CD4-positive, alpha-beta T cell treated with Interleukin-17A for 1 hour (primary cell): Measurements from ENCODE around the gene MCCC2.
"Not testable (repeated sequence)": the region's sequence is repeated elsewhere in the genome, so short reads cannot be mapped to it uniquely, and the experiment has no call there.

Source experiments
- DNase-seq: peaks from one replicate; pipeline ENCODE4 v3.0.0-alpha.2; 2020

Gene MCCC2

DNA sequence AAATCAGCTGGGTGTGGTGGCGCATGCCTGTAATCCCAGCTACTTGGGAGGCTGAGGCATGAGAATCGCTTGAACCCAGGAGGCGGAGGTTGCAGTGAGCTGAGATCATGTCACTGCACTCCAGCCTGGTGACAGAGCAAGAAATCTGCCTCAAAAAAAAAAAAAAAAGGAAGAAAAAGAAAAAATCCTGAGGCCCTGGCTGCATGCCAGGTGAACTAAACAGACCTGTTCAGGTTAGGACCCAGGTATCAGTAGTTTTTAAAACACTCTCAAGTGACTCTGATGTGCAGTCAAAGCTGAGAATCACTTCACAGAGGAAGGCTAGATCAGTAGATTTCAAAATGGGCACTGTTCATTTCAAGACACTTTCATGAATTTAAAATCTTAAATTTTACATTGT, 77.5 kb downstream of the MCCC2 start:
- not testable (repeated sequence) for DNase-seq

DNA sequence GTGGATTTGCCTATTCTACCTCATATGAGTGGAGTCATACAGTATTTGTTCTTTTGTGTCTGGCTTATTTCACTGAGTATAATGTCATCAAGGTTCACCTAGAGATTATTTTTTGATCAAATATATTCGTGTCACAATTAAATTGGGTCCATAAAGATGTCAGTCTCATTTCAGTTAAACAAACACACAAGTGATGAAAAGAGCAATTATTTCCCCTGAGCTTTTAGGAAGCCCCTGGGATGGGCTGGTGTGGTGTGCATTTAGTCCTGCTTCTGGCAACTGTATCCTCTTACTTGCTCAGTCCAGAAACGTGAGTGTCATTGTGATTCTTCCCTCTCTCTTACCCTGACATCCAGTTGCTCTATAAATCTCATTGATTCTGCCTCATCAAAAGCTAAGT, 79.2 kb downstream of the MCCC2 start:
- DNase-seq, result no peak

GRCh38 chr5:71677977-71678376, 90.8 kb downstream of the MCCC2 start:
- DNase-seq, result no peak

DNA sequence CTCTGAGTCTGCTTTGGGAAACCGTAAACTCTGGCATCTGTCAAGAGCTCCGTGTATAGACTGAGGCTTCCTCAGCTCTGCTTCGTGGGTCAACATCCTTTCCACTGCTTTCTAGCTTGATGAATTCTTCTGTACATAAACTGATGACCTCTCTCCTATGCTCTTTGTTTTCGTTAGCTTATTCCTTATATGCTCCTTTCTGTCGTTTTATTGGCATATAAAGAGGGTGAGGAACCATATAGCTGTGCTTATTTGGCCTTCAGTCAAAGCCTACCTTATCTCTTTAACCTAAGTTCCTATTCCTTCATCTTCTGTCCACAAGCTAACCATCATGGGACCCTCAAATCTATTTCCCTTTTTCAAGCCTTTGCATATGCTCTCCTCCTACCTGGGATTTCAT, 92.6 kb downstream of the MCCC2 start:
- DNase-seq, result no peak

GRCh38 chr5:71680510-71680909, 93.4 kb downstream of the MCCC2 start:
- no peak for DNase-seq

DNA sequence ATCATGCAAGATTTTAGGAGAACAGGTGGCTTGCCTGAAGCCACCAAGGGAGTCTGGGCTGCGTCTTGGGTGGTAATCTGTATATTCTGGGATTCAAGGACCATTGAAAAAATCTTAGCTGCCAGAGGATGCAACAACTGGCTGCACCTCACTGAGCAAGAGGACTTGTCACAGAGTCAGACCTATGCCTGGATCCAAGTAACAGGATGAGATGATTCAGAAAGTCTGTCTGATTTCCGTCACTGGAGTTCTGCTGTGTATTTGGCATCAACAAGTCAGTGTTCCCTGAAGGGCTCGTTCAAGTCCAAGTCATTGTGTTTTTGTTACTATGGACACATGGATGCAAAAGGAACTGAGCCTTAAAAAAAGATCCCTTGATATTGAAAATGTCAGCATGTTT, 94.2 kb downstream of the MCCC2 start:
- no peak for DNase-seq

DNA sequence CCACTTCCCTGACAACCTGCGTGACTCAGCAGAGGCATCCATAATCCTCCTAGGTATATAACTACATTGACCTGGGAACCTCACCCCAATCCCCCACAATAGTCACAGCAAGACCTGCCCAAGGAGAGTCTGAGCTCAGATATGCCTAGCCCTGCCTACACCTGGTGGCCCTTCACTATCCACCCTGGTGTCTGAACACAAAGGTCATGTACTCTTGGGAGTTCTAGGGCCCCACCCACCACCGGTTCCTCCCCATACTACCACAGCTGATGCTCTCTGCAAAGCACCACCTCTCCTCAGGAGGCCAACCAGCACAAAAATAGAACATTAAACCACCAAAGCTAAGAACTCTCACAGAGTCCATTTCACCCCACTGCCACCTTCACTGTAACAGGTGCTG, 97.2 kb downstream of the MCCC2 start:
- DNase-seq, result no peak

- no peak for DNase-seq
These were observed 106.8 kb downstream of the MCCC2 start for GRCh38 chr5:71693828-71694427.

DNA sequence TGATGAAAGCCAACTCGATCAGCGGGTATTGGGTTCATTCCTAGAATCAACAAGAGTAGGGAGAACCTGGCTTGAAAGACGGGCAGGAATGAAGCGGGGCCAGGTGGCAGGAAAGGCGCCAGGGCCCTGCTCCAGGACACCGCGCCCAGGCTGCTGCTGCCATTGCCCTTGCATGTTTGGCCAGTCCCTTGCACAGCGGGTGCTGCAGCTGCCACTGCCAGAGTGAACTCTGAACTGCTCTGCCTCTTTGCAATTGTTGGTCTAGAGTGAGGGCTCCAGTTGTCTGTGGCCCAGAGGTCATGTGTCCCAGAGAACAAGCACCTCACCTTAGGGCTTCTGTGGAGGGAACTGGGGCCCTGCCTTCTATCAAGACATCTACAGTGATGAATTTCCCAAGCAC, 107.9 kb downstream of the MCCC2 start:
- no peak for DNase-seq

- DNase-seq, result no peak
These were observed 108.5 kb downstream of the MCCC2 start for GRCh38 chr5:71695595-71695994.

- DNase-seq, result no peak
These were observed 110.8 kb downstream of the MCCC2 start for GRCh38 chr5:71697967-71698366.

- DNase-seq, result no peak
These were observed 112.1 kb downstream of the MCCC2 start for GRCh38 chr5:71699233-71699632.

GRCh38 chr5:71699751-71700150, 112.6 kb downstream of the MCCC2 start:
- DNase-seq, result no peak

- no peak for DNase-seq
These were observed 113.7 kb downstream of the MCCC2 start for GRCh38 chr5:71700803-71701202.

- DNase-seq, result no peak
These were observed 114.3 kb downstream of the MCCC2 start for GRCh38 chr5:71701407-71701806.

- no peak for DNase-seq
These were observed 116.8 kb downstream of the MCCC2 start for GRCh38 chr5:71703941-71704340.

DNA sequence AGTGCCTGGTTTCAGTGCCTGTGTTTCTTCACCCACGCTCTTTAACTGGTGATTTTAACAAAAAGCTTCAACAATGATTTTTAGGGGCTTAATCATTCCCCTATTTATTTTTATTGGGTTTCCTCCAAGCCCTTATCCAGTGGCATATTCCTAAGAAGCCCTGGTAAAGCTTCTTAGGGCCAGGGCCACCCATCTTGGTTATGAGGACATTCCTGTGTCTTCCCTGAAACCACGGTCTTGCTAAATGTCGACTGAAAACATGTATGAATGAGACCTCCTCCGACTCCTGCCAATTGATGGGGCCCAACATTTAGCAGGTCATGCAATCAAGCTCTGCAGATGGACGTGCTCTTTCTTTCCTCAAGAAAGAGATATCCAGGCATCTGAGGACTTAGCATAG, 118.3 kb downstream of the MCCC2 start:
- DNase-seq, result no peak

DNA sequence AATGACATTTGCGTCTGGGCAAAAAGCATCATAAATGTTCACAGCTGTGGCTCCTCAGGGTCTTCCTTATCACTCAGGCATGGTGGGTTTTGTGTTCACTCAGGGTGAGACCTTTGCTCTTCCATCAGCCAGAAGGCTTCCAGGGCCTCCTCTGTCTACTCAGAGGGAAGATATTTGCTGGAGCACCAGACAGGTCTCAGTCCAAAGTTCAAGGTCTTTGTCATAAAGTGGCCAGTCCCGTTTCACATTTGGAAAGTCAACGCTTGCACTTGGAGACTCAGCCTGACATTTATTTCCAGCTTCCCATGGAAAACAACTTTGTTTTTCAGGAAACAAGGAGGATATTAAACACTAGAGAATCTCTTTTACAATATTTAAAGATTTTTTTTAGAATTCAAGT, 119.8 kb downstream of the MCCC2 start:
- no peak for DNase-seq
